ENCODE results near the gene DRAM2. TPM values are rescaled to one million over a fixed set of nuclear protein-coding genes. Genes with fewer than 3 reads are reported as not detected.

Gene DRAM2
- total RNA-seq, 2 experiments from 2014 or later, result 30.4 to 34.4 TPM

GRCh38 chr1:111162488-111162880 is 22.6 kb upstream of the DRAM2 start:
- H3K9me3 Mint-ChIP-seq (ENCODE audit: low read depth), result no peaks in the 10 kb centered on the region
- intact Hi-C loops (cut with DNase I, micrococcal nuclease), result no loop called here
- ATAC-seq (no peak), DNase-seq (no peak)
- CTCF ChIA-PET, result interaction anchor here (1.0 to 1.8 kb wide), 2 partner anchors 12 to 20 kb away, joined by 4 to 5 read pairs; no protein-coding TSS in a partner anchor
- H3K4me3 Mint-ChIP-seq, result no peak overlapping the region
- peaks cover 28% of the 10 kb centered on the region for H3K36me3 Mint-ChIP-seq (ENCODE audit: low read depth)
- POLR2A ChIA-PET, result no interaction called here
- peaks cover 13% of the 10 kb centered on the region for H3K4me1 Mint-ChIP-seq
- H3K27ac Mint-ChIP-seq, result no peak overlapping the region
- no peaks in the 10 kb centered on the region for H3K27me3 Mint-ChIP-seq

GRCh38 chr1:111161843-111162487 is 22.1 kb upstream of the DRAM2 start:
- Mint-ChIP-seq H3K4me1 (peaks cover 13% of the 10 kb centered on the region), H3K27me3 (no peaks in the 10 kb centered on the region), H3K27ac (peak overlapping the region; percentile 40), H3K36me3 (ENCODE audit: low read depth) (peaks cover 28% of the 10 kb centered on the region), H3K9me3 (ENCODE audit: low read depth) (no peaks in the 10 kb centered on the region), H3K4me3 (no peak overlapping the region)
- DNase-seq (no peak), ATAC-seq (no peak)
- ChIA-PET CTCF (interaction anchor here (0.7 to 1.8 kb wide), 3 partner anchors 11 to 109 kb away, joined by 3 to 5 read pairs (median 5); no protein-coding TSS in a partner anchor), POLR2A (no interaction called here)
- intact Hi-C loops (cut with DNase I, micrococcal nuclease), result no loop called here

GRCh38 chr1:111157431-111157830 is 17.5 kb upstream of the DRAM2 start:
- Mint-ChIP-seq H3K9me3 (ENCODE audit: low read depth) (no peaks in the 10 kb centered on the region), H3K27ac (no peak overlapping the region), H3K4me3 (no peak overlapping the region), H3K4me1 (peaks cover 36% of the 10 kb centered on the region), H3K36me3 (ENCODE audit: low read depth) (peaks cover 55% of the 10 kb centered on the region), H3K27me3 (no peaks in the 10 kb centered on the region)
- POLR2A ChIA-PET, result no interaction called here
- ATAC-seq (no peak), DNase-seq (no peak)
- CTCF ChIA-PET, result no interaction called here
- intact Hi-C loops (cut with DNase I, micrococcal nuclease), result no loop called here

DNA sequence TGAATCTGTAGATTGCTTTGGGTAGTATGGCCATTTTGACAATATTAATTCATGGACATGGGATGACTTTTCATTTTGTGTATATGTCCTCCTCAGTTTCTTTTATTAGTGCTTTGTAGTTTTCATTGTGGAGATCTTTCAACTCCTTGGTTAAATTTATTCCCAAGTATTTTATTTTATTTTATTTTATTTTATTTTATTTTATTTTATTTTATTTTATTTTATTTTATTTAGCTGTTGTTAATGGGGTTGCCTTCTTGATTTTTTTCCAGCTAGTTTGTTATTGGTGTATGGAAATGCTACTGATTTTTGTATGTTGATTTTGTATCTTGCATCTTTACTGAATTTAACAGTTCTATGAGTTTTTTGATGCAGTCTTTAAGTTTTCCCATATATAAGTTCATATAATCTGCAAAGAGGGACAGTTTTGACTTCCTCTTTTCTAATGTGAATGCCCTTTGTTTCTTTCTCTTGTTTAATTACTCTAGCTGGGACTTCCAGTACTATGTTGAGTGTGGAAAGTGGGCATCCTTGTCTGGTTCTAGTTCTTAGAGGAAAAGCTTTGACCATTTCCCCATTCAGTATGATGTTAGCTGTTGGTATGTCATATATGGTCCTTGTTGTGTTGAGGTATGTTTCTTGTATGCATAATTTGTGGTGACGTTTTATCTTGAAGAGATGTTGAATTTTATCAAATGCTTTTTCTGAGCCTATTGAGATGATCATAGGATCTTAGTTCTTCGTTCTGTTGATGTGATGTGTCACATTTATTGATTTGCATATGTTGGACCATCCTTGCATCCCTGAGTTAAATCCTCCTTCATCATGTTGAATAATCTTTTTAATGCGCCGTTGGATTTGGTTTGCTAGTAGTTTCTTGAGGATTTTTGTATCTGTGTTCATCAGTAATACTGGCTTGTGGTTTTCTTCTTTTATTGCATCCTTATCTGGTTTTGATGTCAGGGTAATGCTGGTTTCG is 14.4 kb upstream of the DRAM2 start:
- Mint-ChIP-seq H3K27me3 (no peaks in the 10 kb centered on the region), H3K4me3 (no peak overlapping the region), H3K9me3 (ENCODE audit: low read depth) (no peaks in the 10 kb centered on the region), H3K36me3 (ENCODE audit: low read depth) (peaks cover 64% of the 10 kb centered on the region), H3K27ac (no peak overlapping the region), H3K4me1 (peaks cover 55% of the 10 kb centered on the region)
- DNase-seq (no peak), ATAC-seq (no peak)
- ChIA-PET CTCF (interaction anchor here (0.8 to 1.4 kb wide), 2 partner anchors 69 to 252 kb away, joined by 3 to 4 read pairs; no protein-coding TSS in a partner anchor), POLR2A (interaction anchor here (0.6 kb wide), 1 partner anchor 46 kb away, joined by 4 read pairs; the partner anchor contains the start of gene DENND2D)
- intact Hi-C loops (cut with DNase I, micrococcal nuclease), result no loop called here

DNA sequence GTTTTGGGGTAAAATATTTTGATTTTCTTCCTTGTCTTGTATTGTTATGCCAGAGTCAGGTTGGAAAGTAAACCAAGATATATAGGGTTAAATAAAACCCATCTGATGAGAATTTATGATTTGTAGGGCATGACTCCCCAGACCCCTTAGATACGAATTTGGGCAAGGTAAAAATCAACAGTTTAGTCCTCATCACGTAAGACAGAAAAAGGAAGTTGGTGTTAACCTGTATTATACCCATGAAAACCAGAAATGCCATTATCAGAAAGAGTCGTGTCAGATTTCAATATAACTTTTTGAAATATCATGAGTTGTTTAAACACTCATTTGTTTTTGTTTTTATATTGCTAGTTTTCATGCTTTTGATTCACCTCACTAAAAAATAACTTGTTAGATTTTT is 11.9 kb upstream of the DRAM2 start:
- CTCF ChIA-PET, result interaction anchor here (1.6 to 1.7 kb wide), 2 partner anchors 10 kb away, joined by 4 to 5 read pairs; no protein-coding TSS in a partner anchor
- Mint-ChIP-seq H3K9me3 (ENCODE audit: low read depth) (no peaks in the 10 kb centered on the region), H3K4me3 (no peak overlapping the region), H3K27ac (peak overlapping the region; percentile 68), H3K36me3 (ENCODE audit: low read depth) (peaks cover 72% of the 10 kb centered on the region), H3K27me3 (no peaks in the 10 kb centered on the region), H3K4me1 (peaks cover 75% of the 10 kb centered on the region)
- POLR2A ChIA-PET, result interaction anchor here (0.8 kb wide), 1 partner anchor 13 kb away, joined by 3 read pairs; no protein-coding TSS in a partner anchor
- no peak for DNase-seq
- intact Hi-C loops (cut with DNase I, micrococcal nuclease), result no loop called here
- ATAC-seq, result no peak

GRCh38 chr1:111148376-111148881 is 8.5 kb upstream of the DRAM2 start:
- CTCF ChIA-PET, result interaction anchor here (0.6 kb wide), 2 partner anchors 75 to 252 kb away, joined by 3 read pairs; no protein-coding TSS in a partner anchor
- intact Hi-C loops (cut with DNase I, micrococcal nuclease), result loop anchor here (5.0 to 10.0 kb wide), 3 partner anchors 34 to 606 kb away; partner anchors contain the start of gene DDX20 (in 1 of the 2)
- no peak for DNase-seq
- Mint-ChIP-seq H3K4me1 (peaks cover 80% of the 10 kb centered on the region), H3K4me3 (no peak overlapping the region), H3K36me3 (ENCODE audit: low read depth) (peaks cover 56% of the 10 kb centered on the region), H3K27me3 (no peaks in the 10 kb centered on the region), H3K27ac (peak overlapping the region; percentile 9), H3K9me3 (ENCODE audit: low read depth) (no peaks in the 10 kb centered on the region)
- ATAC-seq, result peak; percentile 25
- POLR2A ChIA-PET, result no interaction called here

- Mint-ChIP-seq H3K4me1 (peaks cover 81% of the 10 kb centered on the region), H3K9me3 (ENCODE audit: low read depth) (no peaks in the 10 kb centered on the region), H3K36me3 (ENCODE audit: low read depth) (peaks cover 51% of the 10 kb centered on the region), H3K4me3 (no peak overlapping the region), H3K27ac (no peak overlapping the region), H3K27me3 (no peaks in the 10 kb centered on the region)
- ChIA-PET CTCF (no interaction called here), POLR2A (no interaction called here)
- no peak for ATAC-seq
- intact Hi-C loops (cut with DNase I, micrococcal nuclease), result loop anchor here (5.0 to 10.0 kb wide), 3 partner anchors 34 to 607 kb away; partner anchors contain the start of gene DDX20 (in 1 of the 2)
- DNase-seq, result no peak
Measured at GRCh38 chr1:111147948-111148347, 8.1 kb upstream of the DRAM2 start.

DNA sequence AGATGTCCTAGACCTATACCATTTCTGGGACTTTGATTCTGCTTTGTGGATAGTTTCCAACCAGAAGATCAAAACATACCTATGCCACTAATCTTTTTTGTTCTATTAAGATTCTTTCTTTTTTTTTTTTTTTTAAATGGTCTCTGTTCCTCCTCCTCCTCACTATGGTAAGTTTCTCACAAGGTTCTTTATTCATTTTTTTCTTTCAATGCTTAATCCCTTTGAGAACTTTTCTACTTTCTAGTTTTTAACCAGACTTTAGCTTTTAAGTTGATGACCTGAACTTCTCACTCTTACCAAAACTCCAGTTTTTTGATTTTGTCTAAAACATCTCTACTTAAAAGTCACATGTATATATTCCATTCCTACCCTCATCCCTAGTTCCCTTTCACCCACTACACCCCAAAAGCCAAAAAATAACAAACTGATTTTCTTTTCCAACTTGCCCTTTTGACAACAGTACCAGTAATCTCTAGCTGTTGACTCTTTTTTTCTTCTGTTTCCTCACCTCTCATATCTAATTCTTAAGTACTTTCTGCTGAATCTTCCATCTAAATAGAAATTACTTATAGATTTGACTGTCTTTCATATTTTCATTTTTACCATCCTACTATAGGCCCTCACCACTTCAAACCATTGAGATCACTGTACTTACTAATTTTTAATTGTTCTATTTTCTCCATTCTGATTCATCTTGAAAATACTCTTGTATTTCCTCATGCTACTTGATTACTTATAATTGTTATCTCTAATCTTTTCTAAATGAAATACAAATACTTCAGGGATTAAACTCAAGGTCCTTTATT is 6.3 kb upstream of the DRAM2 start:
- ChIA-PET CTCF (interaction anchor here (0.5 to 0.8 kb wide), 2 partner anchors 77 to 267 kb away, joined by 3 read pairs; no protein-coding TSS in a partner anchor), POLR2A (interaction anchor here (0.8 kb wide), 1 partner anchor 71 kb away, joined by 4 read pairs; no protein-coding TSS in a partner anchor)
- Mint-ChIP-seq H3K9me3 (ENCODE audit: low read depth) (no peaks in the 10 kb centered on the region), H3K27ac (peak overlapping the region; percentile 84), H3K27me3 (no peaks in the 10 kb centered on the region), H3K4me3 (peak overlapping the region; percentile 1), H3K4me1 (peaks cover 80% of the 10 kb centered on the region), H3K36me3 (ENCODE audit: low read depth) (peaks cover 35% of the 10 kb centered on the region)
- DNase-seq (no peak), ATAC-seq (peak; percentile 61)
- intact Hi-C loops (cut with DNase I, micrococcal nuclease), result loop anchor here (1.0 to 10.0 kb wide), 4 partner anchors 36 to 609 kb away; partner anchors contain the start of gene DDX20 (in 1 of the 2)

GRCh38 chr1:111145542-111145941 is 5.6 kb upstream of the DRAM2 start:
- Mint-ChIP-seq H3K4me3 (no peak overlapping the region), H3K27ac (peak overlapping the region; percentile 74), H3K36me3 (ENCODE audit: low read depth) (peaks cover 30% of the 10 kb centered on the region), H3K9me3 (ENCODE audit: low read depth) (no peaks in the 10 kb centered on the region), H3K4me1 (peaks cover 77% of the 10 kb centered on the region), H3K27me3 (no peaks in the 10 kb centered on the region)
- intact Hi-C loops (cut with DNase I, micrococcal nuclease), result loop anchor here (5.0 to 10.0 kb wide), 3 partner anchors 37 to 609 kb away; partner anchors contain the start of gene DDX20 (in 1 of the 2)
- peak; percentile 10 for DNase-seq
- POLR2A ChIA-PET, result interaction anchor here (0.8 kb wide), 1 partner anchor 72 kb away, joined by 4 read pairs; no protein-coding TSS in a partner anchor
- CTCF ChIA-PET, result interaction anchor here (0.8 kb wide), 1 partner anchor 77 kb away, joined by 3 read pairs; no protein-coding TSS in a partner anchor
- ATAC-seq, result no peak

GRCh38 chr1:111142356-111142975 is 2.6 kb upstream of the DRAM2 start:
- Mint-ChIP-seq H3K9me3 (ENCODE audit: low read depth) (no peaks in the 10 kb centered on the region), H3K36me3 (ENCODE audit: low read depth) (peaks cover 10% of the 10 kb centered on the region), H3K27me3 (no peaks in the 10 kb centered on the region), H3K4me1 (peaks cover 66% of the 10 kb centered on the region), H3K27ac (no peak overlapping the region), H3K4me3 (no peak overlapping the region)
- intact Hi-C loops (cut with DNase I, micrococcal nuclease), result loop anchor here (5.0 to 10.0 kb wide), 8 partner anchors 40 to 1475 kb away; partner anchors contain the start of genes CAPZA1 (in 1 of the 2), DDX20 (in 1 of the 2), KCNA3 (in 1 of the 2) and LRIF1 (in 1 of the 2)
- CTCF ChIA-PET, result interaction anchor here (0.6 to 1.6 kb wide), 5 partner anchors 19 to 417 kb away, joined by 3 to 4 read pairs (median 3); no protein-coding TSS in a partner anchor
- POLR2A ChIA-PET, result no interaction called here
- DNase-seq (no peak), ATAC-seq (no peak)

Measured in activated CD4-positive, alpha-beta T cell treated with anti-CD3 and anti-CD28 coated beads for 36 hours (primary cell).